GM12878 (cell line): ENCODE measurements around the gene MAP4K1. TPM values are rescaled to one million over a fixed set of nuclear protein-coding genes. Genes with fewer than 3 reads are reported as not detected.

ENCODE experiments used
- ATAC-seq: fragments of 200-7000 bp; cut with Tn5 transposase; 3 replicates; pipeline ENCODE4 v1.9.1; 2020; ENCODE audit warnings: mild to moderate bottlenecking, moderate library complexity
- BruUV-seq: library from RNA; stranded (reverse); fragments of 400-500 nt; replicated peaks from 2 replicates; lab custom pipeline; 2021; lab: Mats Ljungman, UMichigan
- CTCF ChIA-PET: fragments of 300-600 bp; sonication (Branson Sonifier 250); formaldehyde crosslinking; extraction: SDS; loops from one replicate; lab custom pipeline; 2021; ENCODE audit warnings: inconsistent platforms; lab: Yijun Ruan, JAX
- POLR2A ChIA-PET: fragments of 350-600 bp; formaldehyde crosslinking; extraction: SDS; loops from one replicate; lab custom pipeline; 2021; ENCODE audit warnings: inconsistent platforms; lab: Charles Lee
- RAD21 ChIA-PET: fragments of 300-600 bp; sonication (Branson Sonifier 250); formaldehyde crosslinking; loops from one replicate; lab custom pipeline; 2023; ENCODE audit warnings: antibody characterized with exemption; ENCODE audit not compliant: unreplicated experiment; lab: Charles Lee
- SMC1A ChIA-PET: fragments of 300-600 bp; sonication (Branson Sonifier 250); formaldehyde crosslinking; loops from one replicate; lab custom pipeline; 2023; ENCODE audit not compliant: unreplicated experiment, uncharacterized antibody; lab: Charles Lee
- DNase-seq: peaks from one replicate; pipeline ENCODE4 v3.0.0-alpha.2; 2011; ENCODE audit warnings: low read depth, low spot score
- FAIRE-seq: peaks from 3 replicates; lab custom pipeline; 2011; peaks lifted over from hg19 to GRCh38; lab: Jason Lieb, UNC
- H2AFZ ChIP-seq: 2 replicates; pipeline ENCODE4 v1.6.0; 2011; ENCODE audit warnings: low read depth, low read length, control low read depth; ENCODE audit not compliant: control insufficient read depth
- H3K27ac ChIP-seq: 2 replicates; pipeline ENCODE4 v1.5.1; 2011; ENCODE audit warnings: control low read depth; ENCODE audit not compliant: control insufficient read depth, insufficient read depth
- H3K27me3 ChIP-seq, 2 experiments: replicated peaks in 1 of 2; 2 replicates each; pipeline versions ENCODE4 v1.6.0 to v1.6.1; 2011; ENCODE audit warnings: low read length in 1 of 2; ENCODE audit not compliant: control insufficient read depth in 2 of 2, insufficient read depth in 2 of 2
- H3K36me3 ChIP-seq, 2 experiments: 2 replicates each; pipeline ENCODE4 v1.5.1; 2011; ENCODE audit warnings: low read length in 1 of 2; ENCODE audit not compliant: control insufficient read depth in 2 of 2, insufficient read depth in 2 of 2
- H3K4me1 ChIP-seq: 2 replicates; pipeline ENCODE4 v1.6.1; 2011; ENCODE audit warnings: mild to moderate bottlenecking, low read length, moderate library complexity, mixed read lengths; ENCODE audit not compliant: control insufficient read depth, insufficient read depth
- H3K4me2 ChIP-seq: 2 replicates; pipeline ENCODE4 v1.6.0; 2011; ENCODE audit warnings: control low read depth; ENCODE audit not compliant: control insufficient read depth, insufficient read depth
- H3K4me3 ChIP-seq: fragments of 200-600 bp; sonication (generic); 2 replicates; pipeline ENCODE4 v1.5.1; 2016
- H3K79me2 ChIP-seq: 2 replicates; pipeline ENCODE4 v1.6.0; 2011; ENCODE audit warnings: low read length; ENCODE audit not compliant: control insufficient read depth, insufficient read depth
- H3K9ac ChIP-seq: 2 replicates; pipeline ENCODE4 v1.8.0; 2011; ENCODE audit warnings: low read length, control low read depth, mixed read lengths; ENCODE audit not compliant: control insufficient read depth, insufficient read depth
- H3K9me3 ChIP-seq: replicated peaks from 3 replicates; pipeline ENCODE4 v1.5.1; 2011; ENCODE audit warnings: mild to moderate bottlenecking, low read length; ENCODE audit not compliant: control insufficient read depth, insufficient read depth
- H4K20me1 ChIP-seq: 2 replicates; pipeline ENCODE4 v1.6.0; 2011; ENCODE audit not compliant: control insufficient read depth, insufficient read depth
- RAD21 ChIP-seq: IDR thresholded peaks from 2 replicates; pipeline ENCODE4 v1.6.1; 2011; ENCODE audit warnings: mild to moderate bottlenecking, low read depth, low read length, moderate library complexity; ENCODE audit not compliant: insufficient read depth
- SIX5 ChIP-seq: IDR thresholded peaks from 2 replicates; pipeline ENCODE4 v1.6.1; 2011; ENCODE audit warnings: mild to moderate bottlenecking, low read depth, low read length, moderate library complexity; ENCODE audit not compliant: severe bottlenecking
- TBL1XR1 ChIP-seq: IDR thresholded peaks from 2 replicates; pipeline ENCODE4 v1.6.1; 2012; ENCODE audit warnings: low read depth, low read length, improper control_type of control experiment
- YBX1 ChIP-seq: fragments of 450-650 bp; IDR thresholded peaks from 2 replicates; pipeline ENCODE4 v1.6.1; 2016; ENCODE audit warnings: antibody characterized with exemption
- WGBS: methylation state at CpG from one replicate; pipeline ENCODE4 v1.1.6; 2016; ENCODE audit warnings: low lambda C conversion rate; ENCODE audit not compliant: insufficient replicate concordance, insufficient coverage; ENCODE audit errors: missing lambda C conversion rate; 5-methylcytosine and 5-hydroxymethylcytosine counted together
- in situ Hi-C: fragments of 300-500 bp; cut with MboI; formaldehyde crosslinking; loops from 9 replicates; pipeline ENCODE4 v1.14.3; 2018; ENCODE audit warnings: mixed read lengths
- intact Hi-C: fragments of 100-400 bp; cut with micrococcal nuclease; formaldehyde crosslinking; loops from one replicate; pipeline ENCODE4 v1.14.2; 2022; ENCODE audit not compliant: unreplicated experiment
- polyA plus RNA-seq, 11 experiments: library from polyadenylated mRNA; depleted of rRNA in 4 of 11; unstranded in 6 of 11; stranded (reverse) in 5 of 11; fragments of >200 nt; fragmentation: Nextera tagmentation in 4 of 11; fragmentation: Illumina TruSeq in 1 of 11; extraction: Ambion mirVana in 4 of 11; extraction: Trizol in 1 of 11; gene quantifications; 1 replicate in 1 of 11; 2 replicates in 10 of 11; pipeline versions ENCODE4 v1.2.1 to v1.2.3, GENCODE V29; 2011 to 2016; ENCODE audit warnings: inconsistent platforms in 2 of 11, missing spikeins in 2 of 11, low read depth in 1 of 11
- total RNA-seq, 4 experiments: library from RNA; depleted of rRNA in 3 of 4; stranded (reverse); fragments of >200 nt in 3 of 4; fragmentation: Illumina TruSeq in 1 of 4; extraction: Trizol in 1 of 4; gene quantifications; 2 replicates each; pipeline versions ENCODE4 v1.2.1 to v1.2.3, GENCODE V29; 2013 to 2021
- TF ChIP-seq, protein P1 (sequence below): fragments of 450-650 bp; IDR thresholded peaks from 2 replicates; pipeline ENCODE4 v1.6.1; 2016; ENCODE audit warnings: mild to moderate bottlenecking
- TF ChIP-seq, protein P2 (sequence below), 3 experiments: IDR thresholded peaks in 2 of 3; conservative IDR thresholded peaks in 1 of 3; 2 replicates each; pipeline ENCODE4 v1.5.1; 2011; ENCODE audit warnings: low read depth in 3 of 3, low read length in 3 of 3, mild to moderate bottlenecking in 3 of 3, control low read depth in 2 of 3, moderate library complexity in 2 of 3, inconsistent platforms in 1 of 3, mixed read lengths in 1 of 3; ENCODE audit not compliant: control insufficient read depth in 2 of 3, insufficient read depth in 1 of 3; ENCODE audit errors: extremely low read depth in 1 of 3
- TF ChIP-seq, protein P3 (sequence below): IDR thresholded peaks from 2 replicates; pipeline ENCODE4 v1.6.1; 2012; ENCODE audit warnings: low read depth, low read length, improper control_type of control experiment

MAP4K1 gene
- total and polyA plus RNA-seq, 10 of the 15 experiments (the other 5 are each of a cell fraction or from before 2014, with no cell fraction given) = 39.2 to 306 (median 140) TPM

DNA sequence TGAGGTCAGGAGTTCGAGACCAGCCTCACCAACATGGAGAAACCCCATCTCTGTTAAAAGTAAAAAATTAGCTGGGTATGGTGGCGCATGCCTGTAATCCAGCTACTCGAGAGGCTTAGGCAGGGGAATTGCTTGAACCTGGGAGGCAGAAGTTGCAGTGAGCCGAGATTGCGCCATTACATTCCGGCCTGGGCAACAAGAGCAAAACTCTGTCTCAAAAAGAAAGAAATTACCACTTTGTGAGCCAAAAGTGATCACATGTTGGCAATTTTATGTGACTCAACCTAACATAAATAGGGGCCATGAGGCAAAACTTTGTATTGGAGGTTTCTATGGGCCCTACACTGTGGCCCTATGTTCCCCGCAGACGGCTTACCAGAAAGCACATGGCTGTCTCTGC is 72.2 kb downstream of the MAP4K1 start:
- in situ Hi-C loops = no loop called here

DNA sequence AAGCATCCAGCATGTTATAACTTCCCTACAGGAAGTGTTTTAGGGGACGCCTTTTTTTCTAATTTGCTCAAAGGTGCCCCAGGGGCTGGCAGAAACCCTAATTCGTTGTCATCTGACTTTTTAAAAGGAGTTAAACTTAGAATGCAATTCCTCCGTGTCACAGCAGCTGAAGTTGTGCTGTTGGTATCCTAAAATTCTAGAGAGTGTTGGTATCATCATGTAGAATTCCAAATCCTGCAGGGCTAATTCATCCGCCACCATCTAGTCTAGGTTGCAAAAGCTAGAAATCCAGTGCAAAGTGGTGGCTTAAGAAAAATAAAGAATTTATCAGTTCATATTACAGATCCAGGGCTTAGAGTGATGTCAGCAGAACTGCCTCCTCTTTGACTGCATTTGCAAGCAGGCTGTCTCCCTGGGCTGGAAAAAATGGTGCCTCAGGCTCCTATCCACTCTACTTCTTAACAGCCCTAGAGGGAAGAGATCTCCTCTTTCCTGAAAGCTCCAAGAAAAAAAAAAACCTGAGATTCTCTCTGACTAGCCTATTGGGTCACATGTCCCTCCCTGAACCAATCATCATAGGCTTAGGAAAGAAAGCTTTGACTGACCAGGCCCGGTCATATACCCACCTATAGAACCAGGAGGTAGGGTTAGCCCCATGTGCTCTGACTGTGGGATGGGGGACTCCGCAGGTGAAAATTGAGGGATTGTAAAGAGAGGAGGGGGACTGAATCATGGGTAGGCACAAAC is 73.0 kb downstream of the MAP4K1 start:
- ChIA-PET CTCF (interaction anchor here (0.5 to 3.2 kb wide), 30 partner anchors 8 to 431 kb away, joined by 3 to 103 read pairs (median 4); partner anchors contain the start of genes ACTN4, EIF3K, FAM98C and MAP4K1), SMC1A (interaction anchor here (0.6 to 4.7 kb wide), 14 partner anchors 10 to 385 kb away, joined by 3 to 102 read pairs (median 5); partner anchors contain the start of genes EIF3K, MAP4K1, MRPS12 and SARS2), RAD21 (interaction anchor here (0.9 to 4.4 kb wide), 11 partner anchors 11 to 355 kb away, joined by 3 to 70 read pairs (median 4); partner anchors contain the start of genes EIF3K, FAM98C, MAP4K1 and NFKBIB), POLR2A (interaction anchor here (0.5 to 1.9 kb wide), 6 partner anchors 15 to 386 kb away, joined by 3 to 11 read pairs (median 6); partner anchors contain the start of genes ACTN4, EIF3K, MAP4K1 and MRPS12)
- FAIRE-seq = peak; percentile 23
- Histone ChIP-seq H4K20me1 (no peaks in the 10 kb centered on the region), H3K9me3 (no peaks in the 10 kb centered on the region), H2AFZ (peak overlapping the region; percentile 75), H3K27me3 (no peaks in the 10 kb centered on the region), H3K79me2 (no peaks in the 10 kb centered on the region), H3K27ac (no peak overlapping the region), H3K4me3 (no peak overlapping the region), H3K4me1 (peaks cover 9% of the 10 kb centered on the region; the same call in 1 of the 2 replicates), H3K9ac (0 out of 2 replicates have a peak overlapping the region, but pooled peaks have one; percentile 6), H3K4me2 (peak overlapping the region; percentile 58), H3K36me3 (no peaks in the 10 kb centered on the region; a peak in 1 of 4 replicates)
- no TSS peak for BruUV-seq
- intact Hi-C loops = loop anchor here (1.0 to 10.0 kb wide), 4 partner anchors 39 to 290 kb away; partner anchors contain the start of genes ECH1 and EIF3K
- DNase-seq = no peak
- peak; percentile 37 for ATAC-seq
- in situ Hi-C loops = no loop called here
- 46% methylated on average over 6 of the region's 6 CpGs for WGBS
- TF ChIP-seq, protein P1, sequence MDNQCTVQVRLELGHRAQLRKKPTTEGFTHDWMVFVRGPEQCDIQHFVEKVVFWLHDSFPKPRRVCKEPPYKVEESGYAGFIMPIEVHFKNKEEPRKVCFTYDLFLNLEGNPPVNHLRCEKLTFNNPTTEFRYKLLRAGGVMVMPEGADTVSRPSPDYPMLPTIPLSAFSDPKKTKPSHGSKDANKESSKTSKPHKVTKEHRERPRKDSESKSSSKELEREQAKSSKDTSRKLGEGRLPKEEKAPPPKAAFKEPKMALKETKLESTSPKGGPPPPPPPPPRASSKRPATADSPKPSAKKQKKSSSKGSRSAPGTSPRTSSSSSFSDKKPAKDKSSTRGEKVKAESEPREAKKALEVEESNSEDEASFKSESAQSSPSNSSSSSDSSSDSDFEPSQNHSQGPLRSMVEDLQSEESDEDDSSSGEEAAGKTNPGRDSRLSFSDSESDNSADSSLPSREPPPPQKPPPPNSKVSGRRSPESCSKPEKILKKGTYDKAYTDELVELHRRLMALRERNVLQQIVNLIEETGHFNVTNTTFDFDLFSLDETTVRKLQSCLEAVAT = 0 out of 2 replicates have a peak, but pooled peaks have one; percentile 11
- TF ChIP-seq, protein P2, sequence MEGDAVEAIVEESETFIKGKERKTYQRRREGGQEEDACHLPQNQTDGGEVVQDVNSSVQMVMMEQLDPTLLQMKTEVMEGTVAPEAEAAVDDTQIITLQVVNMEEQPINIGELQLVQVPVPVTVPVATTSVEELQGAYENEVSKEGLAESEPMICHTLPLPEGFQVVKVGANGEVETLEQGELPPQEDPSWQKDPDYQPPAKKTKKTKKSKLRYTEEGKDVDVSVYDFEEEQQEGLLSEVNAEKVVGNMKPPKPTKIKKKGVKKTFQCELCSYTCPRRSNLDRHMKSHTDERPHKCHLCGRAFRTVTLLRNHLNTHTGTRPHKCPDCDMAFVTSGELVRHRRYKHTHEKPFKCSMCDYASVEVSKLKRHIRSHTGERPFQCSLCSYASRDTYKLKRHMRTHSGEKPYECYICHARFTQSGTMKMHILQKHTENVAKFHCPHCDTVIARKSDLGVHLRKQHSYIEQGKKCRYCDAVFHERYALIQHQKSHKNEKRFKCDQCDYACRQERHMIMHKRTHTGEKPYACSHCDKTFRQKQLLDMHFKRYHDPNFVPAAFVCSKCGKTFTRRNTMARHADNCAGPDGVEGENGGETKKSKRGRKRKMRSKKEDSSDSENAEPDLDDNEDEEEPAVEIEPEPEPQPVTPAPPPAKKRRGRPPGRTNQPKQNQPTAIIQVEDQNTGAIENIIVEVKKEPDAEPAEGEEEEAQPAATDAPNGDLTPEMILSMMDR (IDR thresholded peaks at IDR 0.05 in 2 of 3, conservative IDR thresholded peaks at IDR 0.05 in 1 of 3; ENCODE audit: control insufficient read depth in 2 of 3, extremely low read depth in 1 of 3, insufficient read depth in 1 of 3, low read depth in 3 of 3, low read length in 3 of 3) = peak in 1 of 3 experiments; percentile 52; a peak in 1 of 6 replicates
- TF ChIP-seq, protein P3, sequence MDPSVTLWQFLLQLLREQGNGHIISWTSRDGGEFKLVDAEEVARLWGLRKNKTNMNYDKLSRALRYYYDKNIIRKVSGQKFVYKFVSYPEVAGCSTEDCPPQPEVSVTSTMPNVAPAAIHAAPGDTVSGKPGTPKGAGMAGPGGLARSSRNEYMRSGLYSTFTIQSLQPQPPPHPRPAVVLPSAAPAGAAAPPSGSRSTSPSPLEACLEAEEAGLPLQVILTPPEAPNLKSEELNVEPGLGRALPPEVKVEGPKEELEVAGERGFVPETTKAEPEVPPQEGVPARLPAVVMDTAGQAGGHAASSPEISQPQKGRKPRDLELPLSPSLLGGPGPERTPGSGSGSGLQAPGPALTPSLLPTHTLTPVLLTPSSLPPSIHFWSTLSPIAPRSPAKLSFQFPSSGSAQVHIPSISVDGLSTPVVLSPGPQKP = no peak
- TF ChIP-seq RAD21 = peak; percentile 91

More for the DNA sequence above, 72.2 kb downstream of the MAP4K1 start:
- Histone ChIP-seq H4K20me1 (no peaks in the 10 kb centered on the region), H3K9me3 (no peaks in the 10 kb centered on the region), H3K79me2 (no peaks in the 10 kb centered on the region), H3K36me3 (no peaks in the 10 kb centered on the region; a peak in 1 of 4 replicates), H2AFZ (no peak overlapping the region), H3K4me3 (no peak overlapping the region), H3K27ac (no peak overlapping the region), H3K4me1 (peaks cover 9% of the 10 kb centered on the region; the same call in 1 of the 2 replicates), H3K9ac (no peak overlapping the region), H3K4me2 (no peak overlapping the region), H3K27me3 (no peaks in the 10 kb centered on the region)
- FAIRE-seq = no peak
- DNase-seq = no peak
- whole genome bisulfite sequencing = 78% methylated on average over 8 of the region's 8 CpGs
- POLR2A ChIA-PET = interaction anchor here (0.6 to 1.8 kb wide), 2 partner anchors 73 to 134 kb away, joined by 3 to 11 read pairs; partner anchors contain the start of genes EIF3K and MAP4K1
- no peak for ATAC-seq
- CTCF ChIA-PET = interaction anchor here (0.6 to 3.2 kb wide), 17 partner anchors 11 to 451 kb away, joined by 3 to 103 read pairs (median 5); partner anchors contain the start of genes EIF3K, FAM98C, MAP4K1 and MRPS12
- intact Hi-C loops = loop anchor here (2.0 to 10.0 kb wide), 2 partner anchors 73 to 289 kb away; partner anchors contain the start of genes ECH1 and EIF3K
- no TSS peak for BruUV-seq
- TF ChIP-seq TBL1XR1 (no peak), YBX1 (no peak), SIX5 (no peak)
- RAD21 ChIA-PET = interaction anchor here (1.2 to 4.4 kb wide), 4 partner anchors 10 to 89 kb away, joined by 3 to 70 read pairs (median 16); partner anchors contain the start of genes EIF3K and MAP4K1
- SMC1A ChIA-PET = interaction anchor here (0.6 to 4.7 kb wide), 9 partner anchors 9 to 384 kb away, joined by 3 to 102 read pairs (median 5); partner anchors contain the start of genes EIF3K, MAP4K1, MRPS12 and SARS2
